ENCODE results near the gene SMOC2. TPM values are rescaled to one million over a fixed set of nuclear protein-coding genes. Genes with fewer than 3 reads are reported as not detected.

Gene SMOC2
- total RNA-seq, 3 donors from 2014 or later (not counting 1 experiment from before 2014, with no cell fraction given): not detected

DNA sequence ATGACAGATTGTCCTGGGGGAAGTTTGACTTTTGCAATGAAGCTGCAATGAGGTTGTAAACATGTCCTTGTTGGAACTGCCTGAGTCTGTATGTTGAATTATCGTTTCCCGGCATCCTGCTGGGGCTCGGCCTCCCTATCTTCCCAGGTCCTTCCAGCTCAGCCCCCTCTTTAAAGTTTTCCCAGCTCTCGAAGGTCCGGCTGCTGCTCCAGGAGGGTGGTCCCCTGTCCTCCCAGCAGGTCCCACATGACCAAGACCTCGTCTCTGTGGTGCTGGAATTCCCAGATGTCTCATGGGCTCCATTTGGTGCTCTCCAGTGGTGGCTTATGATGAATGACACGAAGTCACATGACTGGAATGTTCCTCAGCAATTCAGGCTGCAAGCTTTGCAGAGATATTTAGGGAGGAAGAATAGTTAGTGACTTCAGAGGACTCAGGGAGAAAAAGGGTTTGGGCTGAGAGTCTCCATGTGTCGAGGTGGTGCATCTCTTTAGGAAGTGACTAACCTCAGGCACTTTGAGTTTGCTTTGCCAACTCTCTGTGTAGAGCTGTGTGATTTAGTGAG is 21.4 kb downstream of the SMOC2 start:
- no peaks in the 10 kb centered on the region for H3K9me3 ChIP-seq (ENCODE audit: control insufficient read depth, insufficient read depth, low read length)
- WGBS (ENCODE audit: insufficient coverage): 68% methylated on average over 8 of the region's 8 CpGs
- no peaks in the 10 kb centered on the region for H3K36me3 Mint-ChIP-seq

GRCh38 chr6:168464546-168464945 is 23.6 kb downstream of the SMOC2 start:
- WGBS (ENCODE audit: insufficient coverage): 93% methylated on average over 4 of the region's 4 CpGs
- H3K4me1 ChIP-seq (ENCODE audit: control insufficient read depth, insufficient read depth, low read length): no peaks in the 10 kb centered on the region
- Mint-ChIP-seq H3K27me3 (ENCODE audit: low read depth in 2 of 2) (peaks cover 8 to 36% of the 10 kb centered on the region in 2 donors), H3K36me3 (no peaks in the 10 kb centered on the region), H3K4me1 (no peaks in the 10 kb centered on the region), H3K27ac (no peak overlapping the region), H3K9me3 (no peaks in the 10 kb centered on the region), H3K4me3 (no peak overlapping the region)
- ATAC-seq (no peak), DNase-seq (no peak)
- H3K27ac ChIP-seq (ENCODE audit: low read length): no peak overlapping the region
- intact Hi-C loops (cut with micrococcal nuclease): no loop called here
- no peak overlapping the region for H3K4me3 ChIP-seq (ENCODE audit: low read length)
- TF ChIP-seq CTCF (IDR thresholded peaks at IDR 0.05): no peak
- no peaks in the 10 kb centered on the region for H3K36me3 ChIP-seq (ENCODE audit: control insufficient read depth, insufficient read depth, low read length)
- H3K27me3 ChIP-seq (ENCODE audit: control insufficient read depth, insufficient read depth, low read length): peaks cover 2% of the 10 kb centered on the region
- H3K9me3 ChIP-seq (ENCODE audit: control insufficient read depth, insufficient read depth, low read length): no peaks in the 10 kb centered on the region

More for the DNA sequence above, 21.4 kb downstream of the SMOC2 start:
- H3K4me3 ChIP-seq (ENCODE audit: low read length): no peak overlapping the region
- Mint-ChIP-seq H3K4me3 (no peak overlapping the region), H3K27ac (no peak overlapping the region), H3K27me3 (ENCODE audit: low read depth in 2 of 2) (peaks cover 3 to 30% of the 10 kb centered on the region in 2 donors), H3K4me1 (no peaks in the 10 kb centered on the region), H3K9me3 (no peaks in the 10 kb centered on the region)
- no peak for TF ChIP-seq CTCF (IDR thresholded peaks at IDR 0.05)
- no peaks in the 10 kb centered on the region for H3K36me3 ChIP-seq (ENCODE audit: control insufficient read depth, insufficient read depth, low read length)
- intact Hi-C loops (cut with micrococcal nuclease): no loop called here
- no peak overlapping the region for H3K27ac ChIP-seq (ENCODE audit: low read length)
- peaks cover 2% of the 10 kb centered on the region for H3K27me3 ChIP-seq (ENCODE audit: control insufficient read depth, insufficient read depth, low read length)
- ATAC-seq (no peak), DNase-seq (no peak)
- no peaks in the 10 kb centered on the region for H3K4me1 ChIP-seq (ENCODE audit: control insufficient read depth, insufficient read depth, low read length)

DNA sequence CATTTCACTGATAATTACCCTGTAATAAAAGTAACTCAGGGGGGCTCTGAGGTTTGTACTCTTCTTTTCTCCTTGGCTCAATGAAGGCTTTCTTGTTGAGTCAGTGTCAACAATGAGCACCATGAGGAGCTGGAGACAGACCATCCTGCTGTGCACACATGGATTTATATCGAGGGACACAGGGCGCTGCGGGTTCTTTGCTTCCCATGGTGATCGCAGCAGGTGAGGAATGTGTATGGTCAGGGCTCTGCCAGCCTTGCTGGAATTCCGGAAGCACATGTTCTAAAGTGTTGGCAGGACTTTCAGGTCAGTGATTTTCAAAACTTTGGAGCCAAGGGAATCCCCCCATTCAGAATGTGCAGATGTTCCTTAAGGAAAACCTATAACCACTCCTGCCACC is 27.1 kb downstream of the SMOC2 start:
- Mint-ChIP-seq H3K9me3 (no peaks in the 10 kb centered on the region), H3K36me3 (no peaks in the 10 kb centered on the region), H3K27ac (no peak overlapping the region), H3K4me3 (no peak overlapping the region), H3K4me1 (no peaks in the 10 kb centered on the region), H3K27me3 (ENCODE audit: low read depth in 2 of 2) (peaks cover 8 to 31% of the 10 kb centered on the region in 2 donors)
- DNase-seq (no peak), ATAC-seq (no peak)
- H3K36me3 ChIP-seq (ENCODE audit: control insufficient read depth, insufficient read depth, low read length): no peaks in the 10 kb centered on the region
- no peak overlapping the region for H3K4me3 ChIP-seq (ENCODE audit: low read length)
- H3K4me1 ChIP-seq (ENCODE audit: control insufficient read depth, insufficient read depth, low read length): no peaks in the 10 kb centered on the region
- peaks cover 2% of the 10 kb centered on the region for H3K27me3 ChIP-seq (ENCODE audit: control insufficient read depth, insufficient read depth, low read length)
- intact Hi-C loops (cut with micrococcal nuclease): no loop called here
- no peaks in the 10 kb centered on the region for H3K9me3 ChIP-seq (ENCODE audit: control insufficient read depth, insufficient read depth, low read length)
- TF ChIP-seq CTCF (IDR thresholded peaks at IDR 0.05): no peak
- no peak overlapping the region for H3K27ac ChIP-seq (ENCODE audit: low read length)
- 94% methylated on average over 5 of the region's 5 CpGs for WGBS (ENCODE audit: insufficient coverage)

DNA sequence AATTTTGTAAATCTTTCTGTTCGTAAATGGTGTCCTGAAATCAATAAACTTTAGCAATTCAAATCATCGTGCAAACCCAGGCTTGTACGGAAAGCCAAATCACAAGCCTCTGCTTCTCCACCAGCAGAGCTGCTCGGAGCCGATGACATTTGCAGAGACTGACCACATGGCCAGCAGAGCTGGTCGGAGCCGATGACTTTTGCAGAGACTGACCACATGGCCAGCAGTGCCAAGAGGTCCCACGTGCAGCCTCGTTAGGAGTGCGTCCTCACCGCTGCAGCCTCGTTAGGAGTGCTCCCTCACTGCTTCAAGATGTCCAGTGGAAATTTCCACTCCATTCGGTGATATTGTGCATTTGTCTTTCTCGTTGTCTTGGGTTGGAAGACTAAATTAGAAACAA is 28.5 kb downstream of the SMOC2 start:
- Mint-ChIP-seq H3K36me3 (no peaks in the 10 kb centered on the region), H3K4me3 (no peak overlapping the region), H3K4me1 (no peaks in the 10 kb centered on the region), H3K9me3 (no peaks in the 10 kb centered on the region), H3K27me3 (ENCODE audit: low read depth in 2 of 2) (peaks cover 6 to 32% of the 10 kb centered on the region in 2 donors), H3K27ac (no peak overlapping the region)
- intact Hi-C loops (cut with micrococcal nuclease): no loop called here
- H3K27ac ChIP-seq (ENCODE audit: low read length): no peak overlapping the region
- H3K4me3 ChIP-seq (ENCODE audit: low read length): no peak overlapping the region
- WGBS (ENCODE audit: insufficient coverage): 79% methylated on average over 12 of the region's 14 CpGs
- DNase-seq: no peak
- TF ChIP-seq CTCF (IDR thresholded peaks at IDR 0.05): no peak
- H3K36me3 ChIP-seq (ENCODE audit: control insufficient read depth, insufficient read depth, low read length): no peaks in the 10 kb centered on the region
- peaks cover 2% of the 10 kb centered on the region for H3K27me3 ChIP-seq (ENCODE audit: control insufficient read depth, insufficient read depth, low read length)
- ATAC-seq: no peak
- H3K9me3 ChIP-seq (ENCODE audit: control insufficient read depth, insufficient read depth, low read length): no peaks in the 10 kb centered on the region
- H3K4me1 ChIP-seq (ENCODE audit: control insufficient read depth, insufficient read depth, low read length): no peaks in the 10 kb centered on the region
